Heart left ventricle (tissue), 16 donors: Measurements from ENCODE around the gene DYNC1LI1. TPM values are rescaled to one million over a fixed set of nuclear protein-coding genes. Genes with fewer than 3 reads are reported as not detected.

Source experiments
- ATAC-seq, 4 donors: fragments of 200-7000 bp; cut with Tn5 transposase; one replicate each; pipeline ENCODE4 v1.9.1; 2020 to 2022; ENCODE audit warnings: moderate library complexity in 4 of 4, mild to moderate bottlenecking in 3 of 4, moderate number of reproducible peaks in 1 of 4
- DNase-seq, 5 donors: peaks; one replicate each; pipeline ENCODE4 v3.0.0-alpha.2; 2020
- H3K27ac ChIP-seq, 12 donors: fragments of 200-600 bp; sonication (generic) in 4 of 12; one replicate each; pipeline versions ENCODE4 v1.5.0 to v1.8.0; 2016 to 2022; ENCODE audit warnings: mild to moderate bottlenecking in 2 of 12
- H3K27me3 ChIP-seq, 9 donors: fragments of 200-600 bp; sonication (generic) in 2 of 9; one replicate each; pipeline versions ENCODE4 v1.5.1 to v1.8.0; 2016 to 2022; ENCODE audit warnings: mild to moderate bottlenecking in 3 of 9
- H3K36me3 ChIP-seq, 9 donors: fragments of 200-600 bp; sonication (generic) in 2 of 9; one replicate each; pipeline versions ENCODE4 v1.5.0 to v1.8.0; 2018 to 2022; ENCODE audit warnings: mild to moderate bottlenecking in 2 of 9
- H3K4me1 ChIP-seq, 12 donors: fragments of 200-600 bp; sonication (generic) in 4 of 12; one replicate each; pipeline versions ENCODE4 v1.5.0 to v1.8.0; 2016 to 2022; ENCODE audit warnings: mild to moderate bottlenecking in 3 of 12
- H3K4me3 ChIP-seq, 12 donors: fragments of 200-600 bp; sonication (generic) in 4 of 12; one replicate each; pipeline versions ENCODE4 v1.5.0 to v1.8.0; 2017 to 2022; ENCODE audit warnings: mild to moderate bottlenecking in 9 of 12, moderate library complexity in 4 of 12
- H3K9me3 ChIP-seq, 12 donors: fragments of 200-600 bp; sonication (generic) in 4 of 12; one replicate each; pipeline versions ENCODE4 v1.5.0 to v1.8.0; 2016 to 2022; ENCODE audit warnings: mild to moderate bottlenecking in 1 of 12
- CTCF ChIP-seq, 12 donors: fragments of 200-600 bp; sonication (generic) in 4 of 12; IDR thresholded peaks; one replicate each; pipeline versions ENCODE4 v1.5.0 to v1.8.0; 2018 to 2022; ENCODE audit warnings: antibody characterized with exemption in 12 of 12, mild to moderate bottlenecking in 5 of 12
- POLR2A ChIP-seq, 2 donors: fragments of 450-650 bp; IDR thresholded peaks; one replicate each; pipeline ENCODE4 v1.6.1; 2017; ENCODE audit warnings: antibody characterized with exemption in 2 of 2, mild to moderate bottlenecking in 2 of 2, moderate library complexity in 2 of 2
- WGBS, 4 donors: extraction: QIAGEN DNeasy Blood & Tissue Kit in 2 of 4; methylation state at CpG; one replicate each; pipeline versions ENCODE4 v1.1.5 to v1.1.7; 2013 to 2018; 5-methylcytosine and 5-hydroxymethylcytosine counted together
- intact Hi-C, 10 donors: fragments of 100-400 bp; cut with DNase I; formaldehyde crosslinking; loops; one replicate each; pipeline versions ENCODE4 v1.11.1 to v1.14.2; 2022
- polyA plus RNA-seq, 2 donors: library from polyadenylated mRNA; stranded (reverse); fragments of 200-250 nt; gene quantifications; one replicate each; pipeline ENCODE4 v1.2.3, GENCODE V29; 2013
- total RNA-seq, 9 donors: library from RNA; depleted of rRNA in 2 of 9; stranded (reverse); fragments of >200 nt in 2 of 9; fragmentation: NEBNext Ultra II Directional in 3 of 9; extraction: Animal tissue kit (Norgen Biotek cat#: 25700) in 3 of 9; gene quantifications; one replicate each; pipeline versions ENCODE4 v1.1.0 to v1.2.4, GENCODE V29; 2016 to 2023
- donor health status: ischemic (EF 13 %, LVEDD 7.1; RV severe dilation, severe dysfunction).
- donor health status: healthy with polysubstance abuse.
- donor health status: DM: no; HTN: yes; CAD: no.
- donor health status: DM: no; HTN: no; CAD: no.
- donor health status: ischemic (EF 25% LVEDD 6.9; RV normal size, moderate dysfunction).
- donor health status: ischemic (EF 25% LVEDD 5.7; RV mildly dilated, moderate dysfunction).
- donor health status: healthy.
- donor health status: DM: yes; HTN: yes; CAD: no.
- donor health status: ischemic (EF 35%, LVEDD 5.7; RV mildly dilated, moderate dysfunction).
- donor health status: nonischemic (EF 11% LVEDD 7.7; RV severe dilation, severe dysfunction).
- donor health status: DM: yes; HTN: yes; CAD: no.
- donor health status: PGD.
- donor health status: ischemic (EF 29% LVEDD 5.4; RV normal size, mild dysfunction).
- donor health status: nonischemic (EF 23%, LVEDD 6.1; RV moderate dilation, normal function).

The DYNC1LI1 gene
- total and polyA plus RNA-seq, 11 donors, result 28.8 to 65.0 (median 55.9) TPM

GRCh38 chr3:32552013-32552412 lies 18.6 kb downstream of the DYNC1LI1 start:
- Histone ChIP-seq H3K27me3 (no peaks in the 10 kb centered on the region), H3K36me3 (no peaks in the 10 kb centered on the region), H3K4me1 (peaks cover 0 to 55% (median 22%) of the 10 kb centered on the region in 12 donors), H3K27ac (no peak overlapping the region), H3K4me3 (no peak overlapping the region), H3K9me3 (no peaks in the 10 kb centered on the region)
- DNase-seq, result no peak
- 95 to 100% (median 98%) methylated on average over 1 of the region's 1 CpG for WGBS, 4 donors
- TF ChIP-seq CTCF (IDR thresholded peaks at IDR 0.05) (no peak), POLR2A (IDR thresholded peaks at IDR 0.05) (no peak)
- intact Hi-C loops, result no loop called here
- no peak for ATAC-seq

- Histone ChIP-seq H3K27ac (peak overlapping the region in 1 of 12 donors; percentile 18), H3K4me3 (no peak overlapping the region), H3K27me3 (no peaks in the 10 kb centered on the region), H3K9me3 (no peaks in the 10 kb centered on the region), H3K4me1 (peaks cover 0 to 53% (median 22%) of the 10 kb centered on the region in 12 donors), H3K36me3 (no peaks in the 10 kb centered on the region)
- no peak for ATAC-seq
- TF ChIP-seq POLR2A (IDR thresholded peaks at IDR 0.05), result no peak
- no peak for TF ChIP-seq CTCF (IDR thresholded peaks at IDR 0.05)
- intact Hi-C loops, result no loop called here
- DNase-seq, result no peak
These were observed 19.2 kb downstream of the DYNC1LI1 start for GRCh38 chr3:32551496-32551895.

- no peaks in the 10 kb centered on the region for H3K9me3 ChIP-seq
- no peak overlapping the region for H3K4me3 ChIP-seq
- ATAC-seq (no peak), DNase-seq (no peak)
- intact Hi-C loops, result no loop called here
- TF ChIP-seq CTCF (IDR thresholded peaks at IDR 0.05), result no peak
- peaks cover 0 to 49% (median 22%) of the 10 kb centered on the region in 12 donors for H3K4me1 ChIP-seq
- whole genome bisulfite sequencing, 4 donors, result 64 to 74% (median 70%) methylated on average over 2 of the region's 2 CpGs
- no peaks in the 10 kb centered on the region for H3K36me3 ChIP-seq
- H3K27ac ChIP-seq, result peak overlapping the region in 1 of 12 donors; percentile 18
- H3K27me3 ChIP-seq, result no peaks in the 10 kb centered on the region
These were observed 19.6 kb downstream of the DYNC1LI1 start for GRCh38 chr3:32551087-32551486.

- H3K4me3 ChIP-seq, result no peak overlapping the region
- TF ChIP-seq CTCF (IDR thresholded peaks at IDR 0.05), result no peak
- no peak for TF ChIP-seq POLR2A (IDR thresholded peaks at IDR 0.05)
- no peak overlapping the region for H3K27ac ChIP-seq
- H3K36me3 ChIP-seq, result peaks cover 0 to 31% (median 17%) of the 10 kb centered on the region in 9 donors
- H3K27me3 ChIP-seq, result no peaks in the 10 kb centered on the region
- intact Hi-C loops, result no loop called here
- ATAC-seq, result no peak
- DNase-seq, result no peak
- H3K9me3 ChIP-seq, result no peaks in the 10 kb centered on the region
- peaks cover 0 to 27% (median 9%) of the 10 kb centered on the region in 12 donors for H3K4me1 ChIP-seq
These were observed 25.4 kb downstream of the DYNC1LI1 start for GRCh38 chr3:32545305-32545704.
